GM23248 (cell line): ENCODE data around the gene AKAP9. TPM values are rescaled to one million over a fixed set of nuclear protein-coding genes. Genes with fewer than 3 reads are reported as not detected.
A peak's percentile ranks its signal among the peaks of the same experiment; 100 is the strongest.
"Not testable (repeated sequence)": the region's sequence is repeated elsewhere in the genome, so short reads cannot be mapped to it uniquely, and the experiment has no call there.

Experiments
- DNase-seq: peaks from one replicate; pipeline ENCODE4 v3.0.0-alpha.2; 2015
- H2AFZ ChIP-seq: fragments of 200-600 bp; sonication (generic); 2 replicates; pipeline ENCODE4 v1.6.1; 2016; ENCODE audit warnings: antibody characterized with exemption
- H3F3A ChIP-seq: fragments of 200-600 bp; sonication (generic); 2 replicates; pipeline ENCODE4 v1.6.1; 2016; ENCODE audit warnings: mild to moderate bottlenecking, antibody characterized with exemption, mixed run types; ENCODE audit not compliant: insufficient read depth
- H3K27ac ChIP-seq: fragments of 200-600 bp; sonication (generic); 2 replicates; pipeline ENCODE4 v1.5.1; 2016; ENCODE audit warnings: mild to moderate bottlenecking
- H3K27me3 ChIP-seq: fragments of 200-600 bp; sonication (generic); replicated peaks from 2 replicates; pipeline ENCODE4 v1.6.1; 2016; ENCODE audit warnings: mild to moderate bottlenecking; ENCODE audit not compliant: insufficient read depth
- H3K36me3 ChIP-seq: fragments of 200-600 bp; sonication (generic); 2 replicates; pipeline ENCODE4 v1.6.1; 2016; ENCODE audit warnings: low read depth, mild to moderate bottlenecking
- H3K4me1 ChIP-seq: fragments of 200-600 bp; sonication (generic); 2 replicates; pipeline ENCODE4 v1.6.1; 2016; ENCODE audit warnings: mild to moderate bottlenecking; ENCODE audit not compliant: insufficient read depth
- H3K4me2 ChIP-seq: fragments of 200-600 bp; sonication (generic); one replicate; pipeline ENCODE4 v1.6.1; 2016; ENCODE audit warnings: mild to moderate bottlenecking; ENCODE audit not compliant: unreplicated experiment
- H3K4me3 ChIP-seq: fragments of 200-600 bp; sonication (generic); 2 replicates; pipeline ENCODE4 v1.5.1; 2016; ENCODE audit warnings: mild to moderate bottlenecking
- H3K79me2 ChIP-seq: fragments of 200-600 bp; sonication (generic); 2 replicates; pipeline ENCODE4 v1.6.1; 2016; ENCODE audit warnings: mild to moderate bottlenecking; ENCODE audit not compliant: insufficient read depth
- H3K9ac ChIP-seq: fragments of 200-600 bp; sonication (generic); 2 replicates; pipeline ENCODE4 v1.6.1; 2016; ENCODE audit warnings: mild to moderate bottlenecking
- H3K9me2 ChIP-seq: fragments of 200-600 bp; sonication (generic); 2 replicates; pipeline ENCODE4 v1.6.1; 2016; ENCODE audit warnings: mixed run types, mild to moderate bottlenecking, moderate library complexity; ENCODE audit not compliant: insufficient read depth
- H3K9me3 ChIP-seq: fragments of 200-600 bp; sonication (generic); one replicate; pipeline ENCODE4 v1.6.1; 2017; ENCODE audit warnings: low read depth
- H4K20me1 ChIP-seq: fragments of 200-600 bp; sonication (generic); 2 replicates; pipeline ENCODE4 v1.6.0; 2016; ENCODE audit not compliant: insufficient read depth
- EZH2 ChIP-seq: fragments of 200-600 bp; sonication (generic); IDR thresholded peaks from 2 replicates; pipeline ENCODE4 v1.6.1; 2018; ENCODE audit warnings: antibody characterized with exemption, mild to moderate bottlenecking; ENCODE audit not compliant: insufficient read depth, poor library complexity, severe bottlenecking
- EZH2phosphoT487 ChIP-seq: fragments of 200-600 bp; sonication (generic); IDR thresholded peaks from 2 replicates; pipeline ENCODE4 v1.6.1; 2018; ENCODE audit warnings: antibody characterized with exemption, moderate library complexity, mild to moderate bottlenecking, low read depth; ENCODE audit not compliant: insufficient read depth
- WGBS, 2 experiments: methylation state at CpG; one replicate each; pipeline ENCODE4 v1.1.6; 2015 to 2017; ENCODE audit warnings: low lambda C conversion rate in 2 of 2, low coverage in 1 of 2; ENCODE audit errors: missing lambda C conversion rate in 2 of 2; 5-methylcytosine and 5-hydroxymethylcytosine counted together
- in situ Hi-C: fragments of 300-500 bp; cut with MboI; formaldehyde crosslinking; loops from 2 replicates; pipeline ENCODE4 v1.15.0; 2020
- polyA plus RNA-seq: library from polyadenylated mRNA; unstranded; fragments of >200 nt; fragmentation: Nextera tagmentation; extraction: Ambion mirVana; gene quantifications from 2 replicates; pipeline ENCODE4 v1.2.1, GENCODE V29; 2016
- total RNA-seq: library from RNA; depleted of rRNA; stranded (reverse); fragments of >200 nt; shearing (Covaris generic); gene quantifications from 2 replicates; pipeline ENCODE4 v1.2.3, GENCODE V29; 2014

The AKAP9 gene
- total and polyA plus RNA-seq, 2 experiments from 2014 or later, result 24.1 to 38.8 TPM

GRCh38 chr7:92072121-92072520 is 131.5 kb downstream of the AKAP9 start:
- no peaks in the 10 kb centered on the region for H3K9me2 ChIP-seq
- no peaks in the 10 kb centered on the region for H3K4me1 ChIP-seq
- H3K27ac ChIP-seq, result no peak overlapping the region
- H3F3A ChIP-seq, result 0 out of 2 replicates have a peak, but pooled peaks cover 5% of the 10 kb centered on the region
- H3K9me3 ChIP-seq, result no peaks in the 10 kb centered on the region
- H3K4me2 ChIP-seq, result no peak overlapping the region
- H4K20me1 ChIP-seq, result no peaks in the 10 kb centered on the region
- TF ChIP-seq EZH2phosphoT487 (no peak), EZH2 (no peak)
- no peak overlapping the region for H3K4me3 ChIP-seq
- no peak for DNase-seq
- no peaks in the 10 kb centered on the region for H3K79me2 ChIP-seq
- H3K36me3 ChIP-seq, result peaks cover 7% of the 10 kb centered on the region
- in situ Hi-C loops, result no loop called here
- no peak overlapping the region for H2AFZ ChIP-seq
- no peaks in the 10 kb centered on the region for H3K27me3 ChIP-seq
- H3K9ac ChIP-seq, result no peak overlapping the region
- 94 to 96% methylated on average over 1 of the region's 1 CpG for WGBS, 2 experiments

- Histone ChIP-seq H3F3A (0 out of 2 replicates have a peak, but pooled peaks cover 5% of the 10 kb centered on the region), H3K36me3 (peaks cover 7% of the 10 kb centered on the region; the same call in 1 of the 2 replicates), H3K4me3 (no peak overlapping the region), H3K4me1 (no peaks in the 10 kb centered on the region), H3K27me3 (no peaks in the 10 kb centered on the region), H2AFZ (no peak overlapping the region), H3K9me3 (no peaks in the 10 kb centered on the region), H4K20me1 (no peaks in the 10 kb centered on the region), H3K27ac (no peak overlapping the region), H3K9me2 (no peaks in the 10 kb centered on the region), H3K4me2 (no peak overlapping the region), H3K79me2 (no peaks in the 10 kb centered on the region), H3K9ac (no peak overlapping the region)
- in situ Hi-C loops, result no loop called here
- no peak for DNase-seq
- 97 to 98% methylated on average over 3 of the region's 3 CpGs for WGBS, 2 experiments
- no peak for TF ChIP-seq EZH2
- no peak for TF ChIP-seq EZH2phosphoT487
These were observed 132.0 kb downstream of the AKAP9 start for GRCh38 chr7:92072708-92073107.

GRCh38 chr7:92075455-92076158 is 134.9 kb downstream of the AKAP9 start:
- 0 out of 2 replicates have a peak, but pooled peaks cover 5% of the 10 kb centered on the region for H3F3A ChIP-seq
- no peaks in the 10 kb centered on the region for H3K9me2 ChIP-seq
- no peak overlapping the region for H3K27ac ChIP-seq
- no peaks in the 10 kb centered on the region for H4K20me1 ChIP-seq
- 97 to 99% methylated on average over 4 of the region's 4 CpGs for WGBS, 2 experiments
- in situ Hi-C loops, result no loop called here
- no peak overlapping the region for H3K4me2 ChIP-seq
- peak; percentile 5 for DNase-seq
- no peaks in the 10 kb centered on the region for H3K27me3 ChIP-seq
- H3K36me3 ChIP-seq, result peaks cover 20% of the 10 kb centered on the region
- H3K79me2 ChIP-seq, result no peaks in the 10 kb centered on the region
- H3K4me1 ChIP-seq, result no peaks in the 10 kb centered on the region
- TF ChIP-seq EZH2phosphoT487, result no peak
- TF ChIP-seq EZH2, result no peak
- H3K9ac ChIP-seq, result no peak overlapping the region
- no peak overlapping the region for H3K4me3 ChIP-seq
- no peak overlapping the region for H2AFZ ChIP-seq
- no peaks in the 10 kb centered on the region for H3K9me3 ChIP-seq

- 45 to 50% methylated on average over 1 of the region's 1 CpG for WGBS, 2 experiments
- no peak overlapping the region for H3K4me2 ChIP-seq
- H3K4me1 ChIP-seq, result no peaks in the 10 kb centered on the region
- H3F3A ChIP-seq, result 0 out of 2 replicates have a peak, but pooled peaks cover 5% of the 10 kb centered on the region
- H2AFZ ChIP-seq, result no peak overlapping the region
- no peaks in the 10 kb centered on the region for H3K9me3 ChIP-seq
- no peak overlapping the region for H3K9ac ChIP-seq
- peaks cover 22% of the 10 kb centered on the region for H3K36me3 ChIP-seq
- no peak overlapping the region for H3K27ac ChIP-seq
- H3K79me2 ChIP-seq, result no peaks in the 10 kb centered on the region
- no peaks in the 10 kb centered on the region for H4K20me1 ChIP-seq
- H3K4me3 ChIP-seq, result no peak overlapping the region
- no peaks in the 10 kb centered on the region for H3K27me3 ChIP-seq
- in situ Hi-C loops, result no loop called here
- no peak for TF ChIP-seq EZH2
- TF ChIP-seq EZH2phosphoT487, result no peak
- DNase-seq, result no peak
- H3K9me2 ChIP-seq, result no peaks in the 10 kb centered on the region
These were observed 135.8 kb downstream of the AKAP9 start for GRCh38 chr7:92076509-92076908.

- H3F3A ChIP-seq, H3K9me2 ChIP-seq, H2AFZ ChIP-seq, H3K4me1 ChIP-seq, H3K4me2 ChIP-seq, H3K27me3 ChIP-seq, H4K20me1 ChIP-seq, DNase-seq, H3K4me3 ChIP-seq, H3K9ac ChIP-seq, H3K9me3 ChIP-seq, in situ Hi-C loops, H3K27ac ChIP-seq, H3K79me2 ChIP-seq: not testable (repeated sequence)
- peaks cover 68% of the 10 kb centered on the region for H3K36me3 ChIP-seq
- 97 to 98% methylated on average over 6 of the region's 6 CpGs for WGBS, 2 experiments
These were observed 143.3 kb downstream of the AKAP9 start for GRCh38 chr7:92083922-92084321.
